RWPE2 (cell line): ENCODE measurements around the gene HS3ST5.

Experiments used
- ATAC-seq: fragments of 200-7000 bp; cut with Tn5 transposase; 3 replicates; pipeline ENCODE4 v1.9.1; 2021; ENCODE audit warnings: low read depth
- DNase-seq: peaks from one replicate; pipeline ENCODE4 v3.0.0-alpha.2; 2020; ENCODE audit warnings: low spot score
- H3K27ac ChIP-seq: fragments of 450-650 bp; 2 replicates; pipeline ENCODE4 v1.5.1; 2017; ENCODE audit warnings: mild to moderate bottlenecking; ENCODE audit not compliant: poor library complexity, severe bottlenecking
- H3K27me3 ChIP-seq: fragments of 250-450 bp; sonication (Bioruptor Pico); 2 replicates; pipeline ENCODE4 v1.5.1; 2021; ENCODE audit warnings: mild to moderate bottlenecking, moderate library complexity; ENCODE audit not compliant: insufficient read depth, poor library complexity, severe bottlenecking
- H3K36me3 ChIP-seq: fragments of 250-450 bp; sonication (Bioruptor Pico); 2 replicates; pipeline ENCODE4 v1.5.1; 2020; ENCODE audit warnings: low read depth, mild to moderate bottlenecking, moderate library complexity
- H3K4me1 ChIP-seq: fragments of 250-450 bp; sonication (Bioruptor Pico); 2 replicates; pipeline ENCODE4 v1.5.1; 2021; ENCODE audit warnings: mild to moderate bottlenecking, moderate library complexity; ENCODE audit not compliant: insufficient read depth, poor library complexity, severe bottlenecking
- H3K4me3 ChIP-seq: fragments of 250-450 bp; sonication (Bioruptor Pico); 2 replicates; pipeline ENCODE4 v1.5.1; 2021; ENCODE audit warnings: mild to moderate bottlenecking, moderate library complexity; ENCODE audit not compliant: severe bottlenecking
- H3K9me3 ChIP-seq: fragments of 250-450 bp; sonication (Bioruptor Pico); 2 replicates; pipeline ENCODE4 v1.5.1; 2021; ENCODE audit warnings: mild to moderate bottlenecking, moderate library complexity; ENCODE audit not compliant: severe bottlenecking
- CTCF ChIP-seq: fragments of 450-650 bp; IDR thresholded peaks from one replicate; pipeline ENCODE4 v1.5.1; 2017; ENCODE audit warnings: mild to moderate bottlenecking, moderate library complexity; ENCODE audit not compliant: poor library complexity, severe bottlenecking

The HS3ST5 gene

DNA sequence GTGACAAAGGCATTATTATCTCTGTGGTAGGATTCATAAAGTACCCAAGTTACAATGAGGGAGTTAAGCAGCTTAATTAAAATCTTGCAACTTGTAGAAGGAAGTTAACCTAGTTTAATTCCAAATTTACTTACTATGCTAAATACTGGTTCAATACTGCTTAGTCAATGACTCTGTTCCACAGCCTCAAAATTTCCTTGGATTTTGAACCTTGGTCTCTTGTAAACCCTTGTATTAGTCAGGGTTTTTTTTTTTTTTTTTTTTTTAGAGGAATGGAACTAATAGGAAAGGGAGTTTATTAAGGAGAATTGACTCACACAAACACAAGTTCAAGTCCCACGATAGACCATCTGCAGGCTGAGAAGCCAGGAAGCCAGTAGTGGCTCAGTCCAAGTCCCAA, 163.4 kb downstream of the HS3ST5 start:
- Histone ChIP-seq H3K4me3 (no peak overlapping the region), H3K9me3 (no peaks in the 10 kb centered on the region), H3K36me3 (no peaks in the 10 kb centered on the region), H3K27me3 (no peaks in the 10 kb centered on the region), H3K27ac (no peak overlapping the region), H3K4me1 (no peaks in the 10 kb centered on the region)
- DNase-seq = no peak
- no peak for ATAC-seq
- no peak for TF ChIP-seq CTCF

GRCh38 chr6:114176726-114177125, 166.1 kb downstream of the HS3ST5 start:
- DNase-seq (no peak), ATAC-seq (no peak)
- H3K4me1 ChIP-seq = no peaks in the 10 kb centered on the region
- H3K9me3 ChIP-seq = no peaks in the 10 kb centered on the region
- peaks cover 4% of the 10 kb centered on the region for H3K27me3 ChIP-seq
- no peak for TF ChIP-seq CTCF
- no peaks in the 10 kb centered on the region for H3K36me3 ChIP-seq
- no peak overlapping the region for H3K4me3 ChIP-seq
- no peak overlapping the region for H3K27ac ChIP-seq

DNA sequence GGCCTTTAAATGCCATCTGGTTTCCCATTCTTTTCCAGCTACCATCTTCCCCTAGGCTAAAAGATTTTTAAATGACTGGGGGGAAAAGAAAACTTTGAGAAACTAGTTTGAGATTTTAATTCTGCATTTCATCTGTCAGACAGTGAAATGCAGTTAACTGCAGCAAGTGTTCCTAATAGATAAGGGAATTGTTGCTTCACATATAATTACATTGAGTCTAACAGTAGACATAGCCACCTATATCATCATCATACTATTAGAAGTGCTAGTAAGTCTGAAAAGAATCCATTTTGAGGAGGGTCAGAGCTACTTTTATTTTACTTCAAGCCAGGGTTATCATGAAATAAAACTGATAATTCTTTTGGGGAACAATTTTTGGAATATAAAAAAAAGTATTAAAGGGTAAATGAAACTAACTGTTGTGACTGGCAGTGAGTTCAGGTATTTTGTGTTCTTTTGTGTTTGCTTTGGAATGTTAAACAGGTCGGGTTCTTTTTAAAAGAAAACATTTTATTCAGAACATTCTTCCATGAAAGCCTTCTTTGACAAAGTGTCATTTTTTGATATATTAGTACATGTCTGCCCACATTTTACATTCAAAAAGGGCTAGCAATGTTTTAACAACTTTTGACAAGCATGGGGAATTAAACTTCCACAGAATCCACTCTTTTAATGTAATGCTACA, 170.1 kb downstream of the HS3ST5 start:
- H3K36me3 ChIP-seq = no peaks in the 10 kb centered on the region
- no peak for TF ChIP-seq CTCF
- H3K9me3 ChIP-seq = no peaks in the 10 kb centered on the region
- DNase-seq = no peak
- H3K27ac ChIP-seq = no peak overlapping the region
- H3K4me1 ChIP-seq = no peaks in the 10 kb centered on the region
- ATAC-seq = no peak
- H3K4me3 ChIP-seq = no peak overlapping the region
- H3K27me3 ChIP-seq = peaks cover 10% of the 10 kb centered on the region

- no peaks in the 10 kb centered on the region for H3K9me3 ChIP-seq
- no peak for DNase-seq
- H3K36me3 ChIP-seq = no peaks in the 10 kb centered on the region
- peaks cover 10% of the 10 kb centered on the region for H3K27me3 ChIP-seq
- ATAC-seq = no peak
- H3K4me3 ChIP-seq = no peak overlapping the region
- H3K27ac ChIP-seq = no peak overlapping the region
- H3K4me1 ChIP-seq = no peaks in the 10 kb centered on the region
- TF ChIP-seq CTCF = no peak
Measured at GRCh38 chr6:114171473-114171872, 171.3 kb downstream of the HS3ST5 start.

DNA sequence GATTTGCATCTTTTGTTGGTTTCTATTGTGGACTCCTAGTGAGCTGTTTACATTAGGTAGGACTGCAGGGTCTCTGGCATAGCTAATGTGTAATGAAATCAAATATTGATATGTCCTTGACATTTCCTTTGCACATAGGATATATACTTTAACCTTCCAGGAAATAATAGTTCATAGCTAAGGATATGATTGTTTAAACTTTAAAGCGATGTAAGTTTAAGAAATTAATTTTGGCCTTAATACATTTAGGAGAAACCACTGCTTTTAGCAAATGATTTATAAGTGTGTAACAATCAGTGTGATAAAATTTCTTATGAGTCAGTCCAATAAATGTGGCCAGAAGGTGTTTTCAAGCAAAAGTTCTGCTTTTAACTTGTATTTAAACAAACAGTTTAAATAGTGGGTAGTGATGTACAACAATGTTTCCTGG, 171.8 kb downstream of the HS3ST5 start:
- no peak for DNase-seq
- H3K27ac ChIP-seq = no peak overlapping the region
- H3K9me3 ChIP-seq = no peaks in the 10 kb centered on the region
- peaks cover 10% of the 10 kb centered on the region for H3K27me3 ChIP-seq
- H3K4me3 ChIP-seq = no peak overlapping the region
- TF ChIP-seq CTCF = no peak
- ATAC-seq = no peak
- no peaks in the 10 kb centered on the region for H3K36me3 ChIP-seq
- H3K4me1 ChIP-seq = no peaks in the 10 kb centered on the region
